H9 (cell line): ENCODE data around the gene MYOF. TPM values are rescaled to one million over a fixed set of nuclear protein-coding genes. Genes with fewer than 3 reads are reported as not detected.

Experiments used
- DNase-seq: peaks from one replicate; pipeline ENCODE4 v3.0.0-alpha.2; 2017
- H2AFZ ChIP-seq: one replicate; pipeline ENCODE4 v1.6.1; 2013; ENCODE audit warnings: mild to moderate bottlenecking, low read length, control low read depth, moderate library complexity
- H2AK5ac ChIP-seq: 2 replicates; pipeline ENCODE4 v1.6.1; 2013; ENCODE audit warnings: low read length, control low read depth, mixed read lengths; ENCODE audit not compliant: insufficient read length
- H2BK120ac ChIP-seq: one replicate; pipeline ENCODE4 v1.6.1; 2013; ENCODE audit warnings: low read depth, mild to moderate bottlenecking, low read length, control low read depth, inconsistent platforms; ENCODE audit not compliant: poor library complexity, severe bottlenecking
- H2BK12ac ChIP-seq: 2 replicates; pipeline ENCODE4 v1.6.1; 2013; ENCODE audit warnings: low read length, control low read depth, mixed read lengths, low read depth; ENCODE audit not compliant: insufficient read length
- H2BK15ac ChIP-seq: 2 replicates; pipeline ENCODE4 v1.6.1; 2013; ENCODE audit warnings: low read depth, low read length, control low read depth
- H2BK20ac ChIP-seq: one replicate; pipeline ENCODE4 v1.6.1; 2013; ENCODE audit warnings: low read depth, mild to moderate bottlenecking, low read length, control low read depth, inconsistent platforms; ENCODE audit not compliant: poor library complexity, severe bottlenecking
- H2BK5ac ChIP-seq: 2 replicates; pipeline ENCODE4 v1.6.1; 2013; ENCODE audit warnings: low read length, control low read depth, mixed read lengths; ENCODE audit not compliant: insufficient read length
- H3K14ac ChIP-seq: 2 replicates; pipeline ENCODE4 v1.6.1; 2013; ENCODE audit warnings: low read length, control low read depth; ENCODE audit not compliant: insufficient read depth
- H3K18ac ChIP-seq: 2 replicates; pipeline ENCODE4 v1.6.1; 2013; ENCODE audit warnings: low read depth, mild to moderate bottlenecking, mixed read lengths, low read length, control low read depth; ENCODE audit not compliant: insufficient read length
- H3K23ac ChIP-seq: 2 replicates; pipeline ENCODE4 v1.6.1; 2013; ENCODE audit warnings: low read length, control low read depth, mixed read lengths, low read depth; ENCODE audit not compliant: insufficient read length
- H3K23me2 ChIP-seq: 2 replicates; pipeline ENCODE4 v1.6.1; 2013; ENCODE audit warnings: low read depth, mild to moderate bottlenecking, mixed read lengths, low read length, control low read depth; ENCODE audit not compliant: insufficient read length, poor library complexity, severe bottlenecking
- H3K27ac ChIP-seq: 2 replicates; pipeline ENCODE4 v1.5.1; 2013; ENCODE audit warnings: low read length, control low read depth, mixed read lengths, low read depth; ENCODE audit not compliant: insufficient read length
- H3K27me3 ChIP-seq: 2 replicates; pipeline ENCODE4 v1.6.1; 2013; ENCODE audit warnings: low read length, control low read depth, inconsistent platforms; ENCODE audit not compliant: insufficient read depth
- H3K4ac ChIP-seq: 2 replicates; pipeline ENCODE4 v1.6.1; 2013; ENCODE audit warnings: low read depth, mild to moderate bottlenecking, control low read depth, inconsistent platforms, low read length, moderate library complexity
- H3K4me1 ChIP-seq: 2 replicates; pipeline ENCODE4 v1.6.1; 2013; ENCODE audit warnings: low read length, control low read depth, inconsistent platforms; ENCODE audit not compliant: insufficient read depth
- H3K4me2 ChIP-seq: 2 replicates; pipeline ENCODE4 v1.6.1; 2013; ENCODE audit warnings: low read length, control low read depth, mixed read lengths; ENCODE audit not compliant: insufficient read length, insufficient read depth
- H3K56ac ChIP-seq: 2 replicates; pipeline ENCODE4 v1.6.1; 2013; ENCODE audit warnings: low read depth, mild to moderate bottlenecking, mixed read lengths, low read length, control low read depth; ENCODE audit not compliant: insufficient read length
- H3K79me1 ChIP-seq: 2 replicates; pipeline ENCODE4 v1.6.1; 2013; ENCODE audit warnings: low read depth, mild to moderate bottlenecking, moderate library complexity, low read length, control low read depth, inconsistent platforms; ENCODE audit not compliant: insufficient read depth, poor library complexity, severe bottlenecking
- H3K79me2 ChIP-seq: 2 replicates; pipeline ENCODE4 v1.6.1; 2013; ENCODE audit warnings: low read length, control low read depth, inconsistent platforms; ENCODE audit not compliant: insufficient read depth
- H3K9ac ChIP-seq: 2 replicates; pipeline ENCODE4 v1.6.1; 2013; ENCODE audit warnings: low read length, control low read depth, mixed read lengths; ENCODE audit not compliant: insufficient read length; ENCODE audit errors: extremely low read depth
- H3K9me3 ChIP-seq: one replicate; pipeline ENCODE4 v1.6.1; 2013; ENCODE audit warnings: low read depth, low read length, inconsistent platforms; ENCODE audit not compliant: control insufficient read depth
- H3T11ph ChIP-seq: one replicate; pipeline ENCODE4 v1.6.1; 2013; ENCODE audit warnings: mild to moderate bottlenecking, low read length, control low read depth, inconsistent platforms
- H4K20me1 ChIP-seq: one replicate; pipeline ENCODE4 v1.6.1; 2013; ENCODE audit not compliant: control insufficient read depth, insufficient read length, insufficient read depth
- H4K5ac ChIP-seq: 2 replicates; pipeline ENCODE4 v1.6.1; 2013; ENCODE audit warnings: low read depth, mild to moderate bottlenecking, mixed read lengths, low read length, control low read depth; ENCODE audit not compliant: insufficient read length
- H4K8ac ChIP-seq: replicated peaks from 2 replicates; pipeline ENCODE4 v1.6.1; 2013; ENCODE audit warnings: low read length, control low read depth, mixed read lengths, low read depth; ENCODE audit not compliant: insufficient read length
- H4K91ac ChIP-seq: 2 replicates; pipeline ENCODE4 v1.6.1; 2013; ENCODE audit warnings: low read depth, mild to moderate bottlenecking, moderate library complexity, mixed read lengths, low read length, control low read depth; ENCODE audit not compliant: insufficient read length
- H3K27ac Mint-ChIP-seq, 3 experiments: 2 replicates in 2 of 3; 3 replicates in 1 of 3; pipeline ENCODE4 v1.8.0; 2020 to 2021; ENCODE audit warnings: mixed read lengths in 3 of 3, mild to moderate bottlenecking in 1 of 3, moderate library complexity in 1 of 3
- H3K27me3 Mint-ChIP-seq: 2 replicates; pipeline ENCODE4 v1.8.0; 2021; ENCODE audit warnings: low read depth, mild to moderate bottlenecking, moderate library complexity, mixed read lengths
- H3K36me3 Mint-ChIP-seq, 3 experiments: 2 replicates in 2 of 3; 3 replicates in 1 of 3; pipeline ENCODE4 v1.8.0; 2020 to 2021; ENCODE audit warnings: low read depth in 3 of 3, mixed read lengths in 3 of 3; ENCODE audit not compliant: insufficient read depth in 1 of 3
- H3K4me1 Mint-ChIP-seq, 2 experiments: 2 replicates each; pipeline ENCODE4 v1.8.0; 2020; ENCODE audit warnings: mixed read lengths in 2 of 2
- H3K4me3 Mint-ChIP-seq, 2 experiments: 2 replicates in 1 of 2; 3 replicates in 1 of 2; pipeline ENCODE4 v1.8.0; 2020 to 2021; ENCODE audit warnings: mild to moderate bottlenecking in 2 of 2, mixed read lengths in 2 of 2, moderate library complexity in 1 of 2
- H3K9me3 Mint-ChIP-seq, 2 experiments: 2 replicates in 1 of 2; 3 replicates in 1 of 2; pipeline ENCODE4 v1.8.0; 2020; ENCODE audit warnings: mild to moderate bottlenecking in 2 of 2, mixed read lengths in 2 of 2, moderate library complexity in 1 of 2
- WGBS: extraction: QIAGEN DNeasy Blood & Tissue Kit; methylation state at CpG from one replicate; pipeline ENCODE4 v1.1.7; 2013; ENCODE audit warnings: missing lambda C conversion rate, low lambda C conversion rate, mixed read lengths; ENCODE audit not compliant: insufficient read length; ENCODE audit errors: extremely low coverage; 5-methylcytosine and 5-hydroxymethylcytosine counted together
- total RNA-seq: library from RNA; stranded (reverse); gene quantifications from 2 replicates; pipeline ENCODE4 v1.2.1, GENCODE V29; 2021
- TF ChIP-seq, protein P1 (sequence below): fragments of 200-600 bp; sonication (generic); conservative IDR thresholded peaks from 3 replicates; pipeline ENCODE4 v1.8.0; 2021; ENCODE audit warnings: antibody characterized with exemption, mild to moderate bottlenecking

Gene MYOF
- total RNA-seq, 1 experiment from 2014 or later: 2.8 TPM

DNA sequence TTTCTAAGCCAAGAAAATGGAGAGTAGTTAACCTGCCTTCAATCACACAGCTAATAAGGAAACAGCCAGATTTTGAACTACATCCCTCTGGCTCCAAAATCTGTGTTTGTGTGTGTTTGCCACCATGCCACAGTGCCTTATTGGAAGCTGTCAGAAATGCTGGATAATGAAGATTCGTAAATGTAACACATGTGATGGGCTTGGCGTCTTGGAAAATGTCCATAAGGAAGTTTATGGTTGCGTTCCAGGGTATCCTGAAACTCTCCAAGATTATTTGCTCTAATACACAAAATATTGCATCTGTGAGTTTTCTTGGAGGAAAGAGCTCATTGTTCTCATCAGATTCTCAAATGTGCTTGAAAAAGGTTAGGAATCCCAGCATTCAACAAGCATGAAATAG lies 22.7 kb downstream of the MYOF start:
- no CpG with 5 or more reads among the region's 3 CpGs for WGBS

More for the DNA sequence above, 22.7 kb downstream of the MYOF start:
- Mint-ChIP-seq H3K36me3 (no peaks in the 10 kb centered on the region), H3K9me3 (no peaks in the 10 kb centered on the region; a peak in 1 of 5 replicates), H3K4me1 (peaks cover 21 to 25% of the 10 kb centered on the region in 2 experiments), H3K27ac (no peak overlapping the region; a peak in 1 of 7 replicates), H3K27me3 (no peaks in the 10 kb centered on the region), H3K4me3 (no peak overlapping the region)
- Histone ChIP-seq H3K18ac (no peak overlapping the region), H2AFZ (no peak overlapping the region), H3K27ac (no peak overlapping the region), H3K79me2 (no peaks in the 10 kb centered on the region), H4K20me1 (no peaks in the 10 kb centered on the region), H4K5ac (no peak overlapping the region), H3K9me3 (no peaks in the 10 kb centered on the region), H4K8ac (no peak overlapping the region), H2BK20ac (no peak overlapping the region), H3K4me2 (no peak overlapping the region), H2BK12ac (no peak overlapping the region), H3K9ac (no peak overlapping the region), H3K14ac (no peak overlapping the region), H3K23ac (no peak overlapping the region), H2BK120ac (no peak overlapping the region), H2BK15ac (no peak overlapping the region), H3K79me1 (no peaks in the 10 kb centered on the region), H3K23me2 (no peaks in the 10 kb centered on the region), H3K4me1 (peaks cover 2% of the 10 kb centered on the region), H3T11ph (no peak overlapping the region), H2AK5ac (no peak overlapping the region), H3K27me3 (no peaks in the 10 kb centered on the region), H3K56ac (no peak overlapping the region), H4K91ac (no peak overlapping the region), H2BK5ac (no peak overlapping the region), H3K4ac (no peak overlapping the region)
- TF ChIP-seq, protein P1, sequence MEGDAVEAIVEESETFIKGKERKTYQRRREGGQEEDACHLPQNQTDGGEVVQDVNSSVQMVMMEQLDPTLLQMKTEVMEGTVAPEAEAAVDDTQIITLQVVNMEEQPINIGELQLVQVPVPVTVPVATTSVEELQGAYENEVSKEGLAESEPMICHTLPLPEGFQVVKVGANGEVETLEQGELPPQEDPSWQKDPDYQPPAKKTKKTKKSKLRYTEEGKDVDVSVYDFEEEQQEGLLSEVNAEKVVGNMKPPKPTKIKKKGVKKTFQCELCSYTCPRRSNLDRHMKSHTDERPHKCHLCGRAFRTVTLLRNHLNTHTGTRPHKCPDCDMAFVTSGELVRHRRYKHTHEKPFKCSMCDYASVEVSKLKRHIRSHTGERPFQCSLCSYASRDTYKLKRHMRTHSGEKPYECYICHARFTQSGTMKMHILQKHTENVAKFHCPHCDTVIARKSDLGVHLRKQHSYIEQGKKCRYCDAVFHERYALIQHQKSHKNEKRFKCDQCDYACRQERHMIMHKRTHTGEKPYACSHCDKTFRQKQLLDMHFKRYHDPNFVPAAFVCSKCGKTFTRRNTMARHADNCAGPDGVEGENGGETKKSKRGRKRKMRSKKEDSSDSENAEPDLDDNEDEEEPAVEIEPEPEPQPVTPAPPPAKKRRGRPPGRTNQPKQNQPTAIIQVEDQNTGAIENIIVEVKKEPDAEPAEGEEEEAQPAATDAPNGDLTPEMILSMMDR: no peak
- no peak for DNase-seq
